Calu3 (cell line): Measurements from ENCODE around the gene SQSTM1. TPM values are rescaled to one million over a fixed set of nuclear protein-coding genes. Genes with fewer than 3 reads are reported as not detected.

Source experiments
- BruUV-seq: library from RNA; stranded (reverse); fragments of 400-500 nt; replicated peaks from 2 replicates; lab custom pipeline; 2021; lab: Mats Ljungman, UMichigan
- CTCF ChIA-PET: fragments of 300-600 bp; sonication (Branson Sonifier 250); formaldehyde crosslinking; loops from one replicate; lab custom pipeline; 2022; ENCODE audit warnings: antibody characterized with exemption; lab: Charles Lee
- DNase-seq: peaks from one replicate; pipeline ENCODE4 v3.0.0; 2022
- H3K27ac Mint-ChIP-seq: one replicate; pipeline ENCODE4 v1.8.0; 2022; ENCODE audit warnings: mixed read lengths; ENCODE audit not compliant: unreplicated experiment
- H3K27me3 Mint-ChIP-seq: one replicate; pipeline ENCODE4 v1.8.0; 2022; ENCODE audit warnings: mixed read lengths; ENCODE audit not compliant: unreplicated experiment
- H3K36me3 Mint-ChIP-seq: one replicate; pipeline ENCODE4 v1.8.0; 2022; ENCODE audit warnings: mild to moderate bottlenecking, moderate library complexity, mixed read lengths; ENCODE audit not compliant: insufficient read depth, unreplicated experiment
- H3K4me1 Mint-ChIP-seq: one replicate; pipeline ENCODE4 v1.8.0; 2022; ENCODE audit warnings: mild to moderate bottlenecking, low read depth, mixed read lengths; ENCODE audit not compliant: unreplicated experiment
- H3K4me3 Mint-ChIP-seq: one replicate; pipeline ENCODE4 v1.8.0; 2022; ENCODE audit warnings: mild to moderate bottlenecking, low read depth, moderate library complexity, mixed read lengths; ENCODE audit not compliant: unreplicated experiment
- H3K9me3 Mint-ChIP-seq: one replicate; pipeline ENCODE4 v1.8.0; 2022; ENCODE audit warnings: low read depth, mixed read lengths; ENCODE audit not compliant: unreplicated experiment
- intact Hi-C: fragments of 100-400 bp; cut with micrococcal nuclease; formaldehyde crosslinking; loops from one replicate; pipeline ENCODE4 v1.10.0; 2022; ENCODE audit not compliant: unreplicated experiment
- total RNA-seq: library from RNA; stranded (reverse); gene quantifications from 2 replicates; pipeline ENCODE4 v1.2.3, GENCODE V29; 2022
- TF ChIP-seq, protein P1 (sequence below): fragments of 200-600 bp; IDR thresholded peaks from one replicate; pipeline ENCODE4 v1.8.0; 2022; ENCODE audit warnings: antibody characterized with exemption; ENCODE audit not compliant: unreplicated experiment

SQSTM1 gene
- total RNA-seq, 1 experiment from 2014 or later, result 1,023 TPM

DNA sequence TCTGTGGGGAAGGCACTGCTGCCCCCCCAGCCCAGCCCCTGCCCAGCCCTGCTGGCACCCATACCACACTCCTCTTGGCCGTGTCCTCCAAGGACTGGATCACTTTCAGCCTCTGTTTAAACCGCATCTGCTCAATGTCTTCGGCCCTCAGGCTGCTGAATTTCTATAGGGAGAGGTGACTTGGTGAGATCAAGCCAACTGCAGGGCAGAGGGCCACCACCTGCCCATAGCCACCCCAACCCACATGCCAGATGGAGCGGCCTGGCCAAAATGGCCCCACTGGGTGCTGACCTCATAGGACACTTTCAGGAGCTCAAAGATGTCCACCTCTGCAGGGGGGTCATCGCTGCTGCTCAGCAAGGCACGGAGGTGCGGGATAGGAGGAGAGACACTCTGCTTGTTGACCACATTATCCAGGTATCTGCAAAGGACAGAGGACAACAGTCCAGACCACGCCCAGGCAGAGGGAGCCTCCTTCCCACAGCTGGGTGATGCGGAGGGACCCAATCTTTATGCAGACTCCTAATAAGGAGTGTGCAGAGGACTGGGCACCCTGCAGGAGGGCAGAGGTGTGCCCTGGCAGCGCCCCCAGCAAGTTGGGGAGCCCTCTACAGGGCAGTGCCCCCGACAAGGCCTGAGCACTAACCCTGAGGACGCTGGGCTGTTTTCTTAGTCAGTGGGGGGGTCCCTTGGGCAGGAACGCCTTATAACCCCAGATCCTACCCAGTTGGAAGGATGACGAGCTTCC, 52.3 kb downstream of the SQSTM1 start:
- intact Hi-C loops, result no loop called here
- peaks cover 55% of the 10 kb centered on the region for H3K36me3 Mint-ChIP-seq
- H3K4me3 Mint-ChIP-seq, result no peak overlapping the region
- CTCF ChIA-PET, result no interaction called here
- TF ChIP-seq, protein P1, sequence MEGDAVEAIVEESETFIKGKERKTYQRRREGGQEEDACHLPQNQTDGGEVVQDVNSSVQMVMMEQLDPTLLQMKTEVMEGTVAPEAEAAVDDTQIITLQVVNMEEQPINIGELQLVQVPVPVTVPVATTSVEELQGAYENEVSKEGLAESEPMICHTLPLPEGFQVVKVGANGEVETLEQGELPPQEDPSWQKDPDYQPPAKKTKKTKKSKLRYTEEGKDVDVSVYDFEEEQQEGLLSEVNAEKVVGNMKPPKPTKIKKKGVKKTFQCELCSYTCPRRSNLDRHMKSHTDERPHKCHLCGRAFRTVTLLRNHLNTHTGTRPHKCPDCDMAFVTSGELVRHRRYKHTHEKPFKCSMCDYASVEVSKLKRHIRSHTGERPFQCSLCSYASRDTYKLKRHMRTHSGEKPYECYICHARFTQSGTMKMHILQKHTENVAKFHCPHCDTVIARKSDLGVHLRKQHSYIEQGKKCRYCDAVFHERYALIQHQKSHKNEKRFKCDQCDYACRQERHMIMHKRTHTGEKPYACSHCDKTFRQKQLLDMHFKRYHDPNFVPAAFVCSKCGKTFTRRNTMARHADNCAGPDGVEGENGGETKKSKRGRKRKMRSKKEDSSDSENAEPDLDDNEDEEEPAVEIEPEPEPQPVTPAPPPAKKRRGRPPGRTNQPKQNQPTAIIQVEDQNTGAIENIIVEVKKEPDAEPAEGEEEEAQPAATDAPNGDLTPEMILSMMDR, result no peak
- H3K27ac Mint-ChIP-seq, result no peak overlapping the region
- no peaks in the 10 kb centered on the region for H3K27me3 Mint-ChIP-seq
- H3K4me1 Mint-ChIP-seq, result no peaks in the 10 kb centered on the region
- H3K9me3 Mint-ChIP-seq, result no peaks in the 10 kb centered on the region
- no peak for DNase-seq
- BruUV-seq, result no TSS peak

DNA sequence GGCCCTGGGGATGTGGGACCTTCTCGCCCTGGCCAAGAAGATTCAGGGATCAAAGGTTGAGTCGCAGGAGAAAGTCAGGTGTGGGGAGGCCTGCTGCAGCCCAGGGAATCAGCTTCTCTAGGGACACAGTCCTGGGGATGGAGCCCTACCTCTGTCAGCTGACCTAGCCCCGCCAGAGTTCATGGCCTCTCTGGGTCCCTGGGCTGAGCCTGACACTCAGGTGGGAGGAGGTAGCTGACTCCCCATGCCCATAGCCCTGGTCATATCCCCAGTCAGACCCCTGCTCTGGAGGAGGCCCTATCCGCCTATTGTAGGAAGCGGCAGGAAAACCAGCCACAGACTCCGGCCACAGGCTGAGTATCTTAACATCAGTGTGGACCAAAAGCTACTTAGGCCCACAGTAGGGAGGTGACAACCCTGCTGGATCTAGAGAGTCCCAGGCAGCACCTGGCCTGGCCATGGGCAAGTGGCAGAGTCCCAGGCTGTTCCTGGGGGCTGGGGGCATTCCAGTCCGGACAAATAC, 52.9 kb downstream of the SQSTM1 start:
- BruUV-seq, result no TSS peak
- Mint-ChIP-seq H3K4me3 (no peak overlapping the region), H3K27ac (no peak overlapping the region), H3K36me3 (peaks cover 49% of the 10 kb centered on the region), H3K4me1 (no peaks in the 10 kb centered on the region), H3K9me3 (no peaks in the 10 kb centered on the region), H3K27me3 (no peaks in the 10 kb centered on the region)
- TF ChIP-seq, protein P1, result no peak
- CTCF ChIA-PET, result no interaction called here
- intact Hi-C loops, result no loop called here
- DNase-seq, result no peak

DNA sequence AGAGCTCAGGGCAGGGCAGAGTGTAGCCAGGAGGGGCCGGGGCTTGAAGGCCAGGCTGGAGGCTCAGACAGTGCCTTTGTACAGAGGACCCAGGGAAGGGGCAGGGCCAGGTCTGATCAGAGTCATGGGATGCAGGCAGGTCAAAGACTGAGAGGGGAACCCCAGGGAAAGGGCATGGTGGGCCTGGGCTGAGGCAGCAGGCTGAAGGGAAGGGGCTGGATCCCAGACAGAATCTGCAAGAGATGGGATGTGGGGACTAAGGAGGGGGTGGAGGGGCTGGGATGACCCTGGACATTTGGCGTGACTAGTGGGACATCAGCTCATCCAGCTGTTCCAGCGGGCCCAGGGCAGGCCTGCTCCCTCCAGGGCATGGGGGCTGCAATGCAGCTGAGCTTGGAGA, 53.4 kb downstream of the SQSTM1 start:
- Mint-ChIP-seq H3K27ac (no peak overlapping the region), H3K9me3 (no peaks in the 10 kb centered on the region), H3K4me1 (no peaks in the 10 kb centered on the region), H3K36me3 (peaks cover 45% of the 10 kb centered on the region), H3K4me3 (no peak overlapping the region), H3K27me3 (no peaks in the 10 kb centered on the region)
- no TSS peak for BruUV-seq
- intact Hi-C loops, result no loop called here
- CTCF ChIA-PET, result no interaction called here
- TF ChIP-seq, protein P1, result no peak
- no peak for DNase-seq

DNA sequence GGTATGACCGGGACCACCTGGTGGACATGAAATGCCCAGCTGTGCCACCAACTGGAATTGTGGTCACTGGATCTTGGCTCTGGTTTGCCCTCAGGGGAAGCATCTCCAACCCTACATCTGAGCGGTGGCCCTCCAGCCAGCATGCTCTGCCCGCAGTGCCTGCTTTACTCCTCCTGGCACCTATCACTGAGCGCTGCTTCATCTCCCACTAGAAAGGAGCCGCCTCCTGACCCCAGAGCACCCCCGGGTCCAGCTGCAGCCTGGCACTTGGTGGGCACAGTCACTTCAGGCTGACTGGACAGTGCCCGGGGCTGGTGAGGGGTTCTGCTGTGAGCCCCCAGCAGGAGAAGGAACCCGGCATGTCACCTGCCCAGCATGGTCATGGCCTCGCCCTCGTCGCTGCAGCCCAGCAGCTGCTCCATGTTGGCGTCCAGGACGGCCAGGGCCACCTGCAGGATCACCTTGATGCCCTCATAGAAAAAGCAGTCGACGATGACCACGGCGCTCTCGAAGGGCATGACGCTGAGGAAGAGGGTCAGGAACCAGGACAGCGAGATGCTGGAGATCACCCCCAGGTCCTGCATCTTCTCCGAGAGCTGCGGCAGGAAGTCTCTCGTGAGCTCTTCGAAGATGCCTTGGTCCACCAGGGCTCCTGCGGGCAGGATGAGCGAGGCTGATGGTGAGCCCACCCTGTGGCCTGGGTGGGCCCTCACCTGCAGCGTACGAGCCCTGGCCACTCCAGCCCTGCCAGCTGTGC, 54.0 kb downstream of the SQSTM1 start:
- CTCF ChIA-PET, result interaction anchor here (0.5 kb wide), 1 partner anchor 48 kb away, joined by 4 read pairs; no protein-coding TSS in a partner anchor
- peaks cover 47% of the 10 kb centered on the region for H3K36me3 Mint-ChIP-seq
- no peaks in the 10 kb centered on the region for H3K4me1 Mint-ChIP-seq

More for the DNA sequence above, 54.0 kb downstream of the SQSTM1 start:
- H3K9me3 Mint-ChIP-seq, result no peaks in the 10 kb centered on the region
- DNase-seq, result no peak
- TF ChIP-seq, protein P1, result no peak
- H3K27ac Mint-ChIP-seq, result no peak overlapping the region
- no peak overlapping the region for H3K4me3 Mint-ChIP-seq
- intact Hi-C loops, result no loop called here
- BruUV-seq, result no TSS peak
- no peaks in the 10 kb centered on the region for H3K27me3 Mint-ChIP-seq
